HG03066 (cell line): ENCODE measurements around the gene CDK6.
A peak's percentile ranks its signal among the peaks of the same experiment; 100 is the strongest.

Experiments
- ATAC-seq: cut with Tn5 transposase; IDR thresholded peaks from one replicate; pipeline ENCODE4 v1.9.1; 2021; ENCODE audit warnings: low read depth; ENCODE audit not compliant: unreplicated experiment

CDK6 gene

GRCh38 chr7:92830027-92830426 lies 6.3 kb downstream of the CDK6 start:
- no peak for ATAC-seq

GRCh38 chr7:92827464-92828120 lies 8.8 kb downstream of the CDK6 start:
- ATAC-seq = no peak

GRCh38 chr7:92826258-92826938 lies 10.0 kb downstream of the CDK6 start:
- ATAC-seq = no peak

- no peak for ATAC-seq
These were observed 11.4 kb downstream of the CDK6 start for GRCh38 chr7:92824901-92825480.

GRCh38 chr7:92824450-92824849 lies 11.9 kb downstream of the CDK6 start:
- no peak for ATAC-seq

- ATAC-seq = no peak
These were observed 13.3 kb downstream of the CDK6 start for GRCh38 chr7:92823042-92823441.

GRCh38 chr7:92820191-92820590 lies 16.2 kb downstream of the CDK6 start:
- ATAC-seq = no peak

- no peak for ATAC-seq
These were observed 19.0 kb downstream of the CDK6 start for GRCh38 chr7:92817398-92817797.

GRCh38 chr7:92815412-92815811 lies 21.0 kb downstream of the CDK6 start:
- peak; percentile 44 for ATAC-seq

- peak; percentile 45 for ATAC-seq
These were observed 22.9 kb downstream of the CDK6 start for GRCh38 chr7:92813390-92814024.

GRCh38 chr7:92811158-92811557 lies 25.2 kb downstream of the CDK6 start:
- ATAC-seq = no peak

- peak; percentile 78 for ATAC-seq
These were observed 26.4 kb downstream of the CDK6 start for GRCh38 chr7:92809760-92810573.

- ATAC-seq = peak; percentile 16
These were observed 27.0 kb downstream of the CDK6 start for GRCh38 chr7:92809397-92809759.

- no peak for ATAC-seq
These were observed 27.7 kb downstream of the CDK6 start for GRCh38 chr7:92808635-92809034.

GRCh38 chr7:92808006-92808405 lies 28.4 kb downstream of the CDK6 start:
- no peak for ATAC-seq

GRCh38 chr7:92806496-92806895 lies 29.9 kb downstream of the CDK6 start:
- ATAC-seq = no peak

GRCh38 chr7:92802406-92802805 lies 34.0 kb downstream of the CDK6 start:
- no peak for ATAC-seq

GRCh38 chr7:92799446-92800211 lies 36.7 kb downstream of the CDK6 start:
- ATAC-seq = no peak

- no peak for ATAC-seq
These were observed 37.7 kb downstream of the CDK6 start for GRCh38 chr7:92798517-92799249.
